HG03520 (cell line): Measurements from ENCODE around the gene DHX9.

Experiments used
- ATAC-seq: cut with Tn5 transposase; IDR thresholded peaks from one replicate; pipeline ENCODE4 v1.9.1; 2021; ENCODE audit warnings: mild to moderate bottlenecking, moderate library complexity; ENCODE audit not compliant: unreplicated experiment

The DHX9 gene

DNA sequence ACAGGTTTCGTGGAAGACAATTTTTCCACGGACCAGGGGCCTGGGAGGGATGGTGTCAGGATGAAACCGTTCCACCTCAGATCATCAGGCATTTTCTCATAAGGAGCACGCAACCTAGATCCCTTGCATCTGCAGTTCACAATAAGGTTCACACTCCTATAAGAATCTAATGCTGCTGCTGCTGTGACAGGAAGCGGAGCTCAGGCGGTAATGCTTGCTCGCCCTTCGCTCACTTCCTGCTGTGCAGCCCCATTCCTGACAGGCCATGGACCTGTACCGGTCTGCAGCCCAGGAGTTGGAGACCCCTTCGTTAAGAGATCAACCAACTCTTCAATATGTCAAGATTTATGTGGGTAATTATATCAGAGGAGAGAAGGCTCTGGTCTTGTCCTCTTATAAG lies 3.3 kb upstream of the DHX9 start:
- no peak for ATAC-seq

DNA sequence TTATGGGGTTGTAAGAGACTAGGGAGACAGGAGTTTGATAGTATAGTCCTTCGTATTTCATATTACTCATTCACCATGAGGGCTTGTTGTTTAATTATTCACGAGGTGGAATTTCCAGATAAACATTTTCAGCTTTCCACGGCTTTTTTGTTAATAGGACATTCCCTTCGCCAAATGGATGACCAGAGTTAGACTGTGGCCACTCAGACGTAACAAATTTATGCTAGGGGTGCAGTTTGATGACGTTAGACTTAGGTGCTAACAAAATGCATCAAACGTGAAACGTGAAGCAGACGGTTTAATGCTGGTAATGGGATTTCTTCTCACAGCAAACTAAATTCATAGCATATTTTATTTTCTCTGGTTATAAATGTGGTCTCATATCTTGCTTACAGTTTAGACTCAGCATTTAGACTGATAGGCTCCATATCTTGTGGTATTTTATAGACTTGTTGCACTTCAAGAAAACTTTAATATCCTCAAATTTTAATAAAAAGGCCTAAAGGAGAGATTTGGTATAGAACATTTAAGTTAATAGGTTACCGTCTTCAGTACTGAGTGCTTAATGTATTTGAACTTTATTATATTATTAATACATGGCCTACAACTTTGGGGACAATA lies 2.3 kb downstream of the DHX9 start:
- ATAC-seq: no peak

DNA sequence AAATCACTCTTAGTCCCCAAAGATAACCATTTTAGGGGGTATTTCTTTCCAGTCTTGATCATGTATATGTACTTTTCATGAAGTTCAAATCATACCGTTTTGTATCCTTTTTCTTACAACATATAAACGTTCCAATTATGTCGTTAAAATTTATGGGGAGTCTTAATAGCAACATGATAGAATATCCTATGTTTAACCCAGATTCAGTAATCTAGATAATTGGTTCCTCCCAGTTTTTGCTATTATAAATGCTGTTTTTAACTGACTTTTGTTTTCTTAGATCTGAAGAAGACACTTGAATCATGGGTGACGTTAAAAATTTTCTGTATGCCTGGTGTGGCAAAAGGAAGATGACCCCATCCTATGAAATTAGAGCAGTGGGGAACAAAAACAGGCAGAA lies 3.1 kb downstream of the DHX9 start:
- ATAC-seq: no peak

DNA sequence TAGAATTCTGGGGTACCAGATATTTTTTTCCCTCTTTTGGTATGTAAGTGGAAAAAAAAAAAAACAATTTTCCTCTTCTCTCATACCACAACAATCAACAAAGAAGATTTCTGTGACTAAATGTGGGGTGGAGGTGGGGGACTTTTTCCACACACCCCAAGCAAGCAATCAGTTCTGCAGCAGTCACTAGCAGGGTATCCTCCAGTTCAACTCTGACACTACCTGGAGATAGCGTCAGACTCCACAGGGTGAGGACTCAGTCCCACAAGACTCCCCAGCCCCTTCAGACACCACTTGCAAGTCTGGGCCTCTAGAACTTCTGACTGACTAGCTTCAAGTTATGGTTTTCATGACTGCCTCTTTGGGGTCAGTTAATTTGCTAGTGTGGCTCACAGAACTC lies 6.2 kb downstream of the DHX9 start:
- no peak for ATAC-seq

DNA sequence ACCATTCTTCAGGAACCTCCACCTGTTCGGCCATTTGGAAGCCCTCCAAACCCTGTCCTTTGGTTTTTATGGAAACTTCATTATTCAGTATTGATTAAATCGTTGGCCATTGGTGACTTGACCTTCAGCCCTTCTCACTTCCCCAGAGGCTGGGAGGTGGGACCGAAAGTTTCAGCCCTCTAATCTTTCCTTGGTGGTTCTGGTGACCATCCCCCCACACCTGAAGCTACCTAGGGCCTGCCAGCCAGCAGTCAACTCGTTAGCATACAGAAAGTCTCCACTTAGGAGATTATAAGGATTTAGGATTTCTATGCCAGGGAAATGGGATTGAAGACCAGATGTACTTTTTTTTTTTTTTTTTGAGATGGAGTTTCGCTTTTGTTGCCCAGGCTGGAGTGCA lies 6.7 kb downstream of the DHX9 start:
- ATAC-seq: no peak

DNA sequence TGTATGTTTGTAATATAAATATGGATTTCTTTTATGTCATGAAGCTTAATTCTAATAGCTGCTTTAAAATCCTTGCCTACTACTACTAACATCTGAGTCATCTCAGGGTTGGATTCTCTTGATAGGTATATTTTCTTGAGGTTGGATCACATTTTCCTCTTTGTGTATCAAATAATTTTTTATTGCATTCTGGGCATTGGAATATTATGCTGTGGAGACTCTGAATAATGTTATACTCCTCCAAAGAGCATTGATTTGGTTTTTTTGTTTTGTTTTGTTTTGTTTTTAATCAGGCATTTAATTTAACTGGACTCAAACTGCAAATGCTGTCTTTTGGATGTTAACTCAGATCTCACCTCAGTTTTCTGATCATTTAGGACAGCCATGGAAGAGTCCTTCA lies 8.0 kb downstream of the DHX9 start:
- no peak for ATAC-seq

DNA sequence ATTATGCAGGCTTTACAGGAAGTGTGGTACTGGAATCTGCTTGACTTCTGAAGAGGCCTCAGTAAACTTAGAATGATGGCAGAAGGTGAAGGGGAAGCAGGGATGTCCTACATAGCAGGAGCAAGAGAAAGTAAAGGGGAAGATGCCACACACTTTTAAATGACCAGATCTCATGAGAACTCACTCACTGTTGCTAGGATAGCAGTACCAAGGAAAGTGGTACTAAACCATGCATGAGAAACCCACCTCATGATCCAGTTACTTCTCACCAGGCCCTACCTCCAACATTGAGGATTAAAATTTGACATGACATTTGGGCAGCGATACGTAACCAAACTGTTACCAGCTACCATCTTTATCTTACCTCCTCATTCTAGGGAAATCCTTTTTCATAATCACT lies 9.6 kb downstream of the DHX9 start:
- no peak for ATAC-seq

DNA sequence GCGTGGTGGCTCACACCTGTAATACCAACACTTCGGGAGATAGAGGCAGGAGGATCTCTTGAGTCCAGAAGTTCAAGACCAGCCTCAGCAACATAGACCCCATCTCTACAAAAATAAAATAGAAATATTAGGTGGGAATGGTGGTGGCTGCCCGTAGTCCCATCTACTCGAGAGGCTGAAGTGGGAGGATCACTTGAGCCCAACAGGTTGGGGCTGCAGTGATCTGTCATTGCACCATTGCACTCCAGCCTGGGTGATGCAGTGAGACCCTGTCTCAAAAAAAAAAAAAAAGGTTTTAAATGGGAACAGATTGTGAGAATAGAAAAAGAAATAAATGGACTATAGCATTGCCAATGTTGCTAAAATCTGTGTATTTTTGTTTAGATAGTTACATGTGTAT lies 11.2 kb downstream of the DHX9 start:
- ATAC-seq: no peak

DNA sequence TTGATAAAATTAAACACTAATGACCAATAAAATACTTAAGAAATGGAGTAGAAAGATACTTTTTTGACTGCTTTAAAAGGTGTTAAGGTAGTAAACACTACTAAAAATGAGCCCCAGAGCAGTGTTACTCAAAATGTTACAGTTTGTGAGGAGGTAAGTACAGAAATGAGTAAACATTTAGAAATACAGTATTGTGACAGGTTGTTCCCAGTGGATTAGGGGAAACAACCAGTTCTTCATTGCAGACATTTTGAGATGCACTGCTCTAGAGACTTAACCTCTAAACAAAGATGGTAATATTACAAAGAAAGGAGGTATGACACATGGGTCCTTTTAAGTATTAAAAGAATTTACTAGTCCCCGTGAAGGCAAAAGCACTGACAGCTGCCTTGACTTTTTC lies 12.7 kb downstream of the DHX9 start:
- no peak for ATAC-seq

DNA sequence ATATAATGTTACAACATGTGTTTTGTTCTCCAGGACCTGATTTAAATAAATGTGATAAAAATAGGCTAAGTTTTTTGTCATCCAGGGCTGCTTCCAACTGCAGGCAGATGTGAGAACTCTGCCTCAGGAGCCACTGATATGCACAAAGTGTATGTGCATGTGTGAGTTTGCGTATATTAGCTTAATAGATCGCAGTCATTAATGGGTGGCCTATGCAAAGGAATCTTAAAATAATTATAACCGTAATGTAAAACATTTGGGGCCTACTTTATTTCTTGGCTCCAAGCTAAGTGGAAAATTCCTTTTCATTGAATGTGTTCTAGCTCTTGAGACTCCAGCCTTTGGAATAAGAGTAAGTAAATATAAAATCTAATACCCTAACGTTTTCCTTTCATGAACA lies 16.8 kb downstream of the DHX9 start:
- ATAC-seq: no peak

DNA sequence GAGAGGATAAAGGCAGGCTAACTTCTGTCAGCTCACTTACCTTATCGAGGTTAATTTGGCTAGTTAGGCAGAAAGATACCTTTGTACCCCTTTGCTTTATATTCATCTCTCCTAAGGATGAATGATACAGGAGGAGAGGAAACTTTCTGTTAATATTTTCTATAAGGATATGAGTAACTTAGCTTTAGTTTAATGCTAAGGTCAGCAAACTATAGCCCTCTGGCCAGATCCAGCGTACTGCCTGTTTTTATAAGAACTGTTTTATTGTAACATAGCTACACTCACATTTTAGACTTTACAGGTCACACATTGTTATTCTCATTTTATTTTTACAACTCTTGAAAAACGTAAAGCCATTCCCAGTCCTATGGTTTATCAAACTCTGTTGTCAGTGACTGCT lies 18.1 kb downstream of the DHX9 start:
- ATAC-seq: no peak

DNA sequence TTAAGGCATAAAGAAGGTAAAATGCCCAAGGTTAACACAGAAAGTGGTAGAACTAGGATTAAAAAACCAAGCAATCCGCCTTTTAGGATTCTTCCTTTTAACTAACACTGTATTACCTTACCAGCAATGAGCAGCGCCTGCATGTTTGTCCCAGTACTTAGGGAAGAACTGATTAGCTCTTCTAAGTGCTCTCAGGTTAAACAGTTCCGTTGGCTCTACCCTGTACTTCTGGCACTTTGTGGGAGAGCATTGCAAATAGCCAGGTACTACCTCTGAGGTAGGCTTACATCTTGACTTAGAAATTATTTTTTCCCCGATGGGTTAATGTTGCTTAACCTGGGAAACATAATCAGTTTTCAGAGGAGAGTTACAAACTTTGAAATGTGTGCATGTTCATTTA lies 21.5 kb downstream of the DHX9 start:
- ATAC-seq: no peak

DNA sequence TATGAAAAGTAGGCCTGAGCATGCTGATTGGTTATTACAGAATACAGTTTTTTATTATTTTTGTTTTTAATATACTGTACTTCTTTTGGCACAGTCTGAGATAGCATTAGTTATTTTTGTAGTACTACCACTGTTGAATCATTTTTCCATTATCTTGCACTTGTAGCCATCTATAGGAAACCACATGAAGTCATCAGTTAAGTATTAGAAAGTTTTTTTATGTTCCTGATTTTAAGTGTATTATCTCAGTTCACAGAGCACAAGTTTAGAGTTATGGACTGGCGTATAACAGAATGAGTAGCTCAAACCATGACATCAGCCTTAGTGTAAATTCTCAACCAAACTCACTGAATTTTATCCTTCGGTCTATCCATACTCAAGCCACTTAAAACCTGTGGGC lies 22.8 kb downstream of the DHX9 start:
- no peak for ATAC-seq

DNA sequence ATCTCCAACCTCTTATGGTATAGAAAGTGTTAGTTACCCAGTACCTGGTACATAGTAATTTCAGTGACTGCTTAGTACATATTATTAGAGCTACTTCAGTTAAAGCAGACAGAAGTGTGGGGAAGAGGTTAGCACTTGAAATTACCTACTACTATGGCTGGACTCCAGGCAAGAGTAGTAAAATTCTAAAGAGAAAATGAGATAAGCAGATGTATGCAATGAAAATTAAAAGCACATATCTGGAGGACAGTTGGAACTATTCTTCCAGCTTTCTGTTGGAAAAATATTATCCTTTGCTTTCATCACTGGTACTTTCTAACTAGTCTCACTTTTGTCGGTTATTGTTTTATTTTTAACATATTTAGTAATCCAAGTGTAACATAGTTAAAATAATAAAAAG lies 23.7 kb downstream of the DHX9 start:
- no peak for ATAC-seq

DNA sequence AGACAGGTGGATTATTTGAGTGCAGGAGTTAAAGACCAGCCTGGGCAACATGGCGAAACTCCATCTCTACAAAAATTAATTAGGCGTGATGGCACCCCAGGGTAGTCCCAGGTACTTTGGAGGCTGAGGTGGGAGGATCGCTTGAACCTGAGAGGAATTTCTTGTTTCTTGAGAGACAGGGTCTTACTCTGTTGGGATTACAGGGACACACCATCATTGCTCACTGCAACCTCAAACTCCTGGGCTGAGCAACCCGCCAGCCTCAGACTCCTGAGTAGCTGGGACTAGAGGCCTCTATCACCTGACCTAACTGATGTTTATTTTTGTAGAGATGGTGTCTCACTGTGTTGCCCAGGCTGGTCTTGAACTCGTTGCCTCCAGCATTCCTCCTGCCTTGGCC lies 24.8 kb downstream of the DHX9 start:
- ATAC-seq: no peak

DNA sequence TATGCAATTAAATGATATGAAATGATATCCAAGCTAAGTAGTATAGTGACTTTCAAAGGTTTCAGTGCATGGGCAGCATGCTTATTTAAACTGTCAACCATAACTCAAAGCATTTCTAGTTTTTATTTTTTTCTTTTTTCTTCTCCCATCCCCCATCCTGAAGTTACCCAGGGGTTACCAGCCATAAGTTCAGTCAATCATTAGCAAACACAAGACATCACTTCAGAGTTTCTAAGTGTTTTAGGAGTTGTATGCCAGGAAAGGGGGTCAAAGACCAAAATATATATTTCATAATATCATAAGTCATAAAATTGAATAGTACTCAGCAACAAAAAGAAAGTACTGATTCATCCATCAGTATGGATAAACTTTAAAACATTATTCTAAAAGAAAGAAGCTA lies 28.7 kb downstream of the DHX9 start:
- ATAC-seq: no peak

DNA sequence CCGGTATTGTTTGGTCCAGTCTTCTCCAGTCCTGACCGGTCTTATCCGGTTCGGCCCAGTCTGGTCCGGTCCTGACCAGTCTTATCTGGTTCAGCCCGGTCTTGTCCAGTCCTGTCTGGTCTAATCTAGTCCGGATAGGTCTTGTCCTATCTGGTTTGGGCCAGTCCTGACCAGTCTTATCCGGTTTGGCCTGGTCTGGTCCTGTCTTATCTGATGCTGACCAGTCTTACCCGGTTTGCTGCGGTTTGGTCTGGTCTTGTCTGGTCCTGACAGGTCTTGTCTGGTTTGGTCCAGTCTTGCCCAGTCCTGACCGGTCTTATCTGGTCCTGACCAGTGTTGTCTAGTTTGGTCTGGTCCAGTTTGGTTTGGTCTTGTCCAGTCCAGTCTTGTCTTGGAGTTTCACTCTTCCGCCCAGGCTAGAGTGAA lies 30.1 kb downstream of the DHX9 start:
- ATAC-seq: no peak

DNA sequence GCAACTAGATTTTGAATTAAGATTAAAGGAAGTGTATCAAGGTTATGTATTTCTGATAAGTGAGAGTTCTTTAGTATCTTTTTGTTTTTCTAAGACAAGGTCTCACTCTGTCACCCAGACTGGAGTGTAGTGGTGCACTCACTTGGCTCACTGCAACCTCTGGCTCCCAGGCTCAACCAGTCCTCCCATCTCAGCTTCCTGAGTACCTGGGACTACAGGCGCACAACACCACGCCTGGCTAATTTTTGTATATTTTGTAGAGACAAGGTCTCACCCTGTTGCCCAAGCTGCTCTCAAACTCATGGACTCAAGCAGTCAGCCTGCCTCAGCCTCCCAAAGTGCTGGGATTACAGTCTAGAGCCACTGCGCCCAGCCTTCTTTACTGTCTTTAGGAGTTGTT lies 33.7 kb downstream of the DHX9 start:
- ATAC-seq: no peak

DNA sequence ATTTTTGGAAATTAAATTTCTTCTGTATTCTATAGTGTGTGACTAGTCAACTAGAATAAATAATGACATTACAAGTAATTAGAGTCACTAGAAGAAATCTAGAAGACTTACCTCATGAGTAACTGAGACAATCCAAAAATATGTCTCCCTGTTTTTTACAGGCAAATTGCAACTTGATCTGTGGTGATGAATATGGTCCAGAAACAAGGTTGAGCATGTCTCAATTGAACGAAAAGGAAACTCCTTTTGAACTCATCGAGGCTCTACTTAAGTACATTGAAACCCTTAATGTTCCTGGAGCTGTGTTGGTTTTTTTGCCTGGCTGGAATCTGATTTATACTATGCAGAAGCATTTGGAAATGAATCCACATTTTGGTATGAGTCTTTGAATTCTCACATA lies 36.7 kb downstream of the DHX9 start:
- no peak for ATAC-seq

DNA sequence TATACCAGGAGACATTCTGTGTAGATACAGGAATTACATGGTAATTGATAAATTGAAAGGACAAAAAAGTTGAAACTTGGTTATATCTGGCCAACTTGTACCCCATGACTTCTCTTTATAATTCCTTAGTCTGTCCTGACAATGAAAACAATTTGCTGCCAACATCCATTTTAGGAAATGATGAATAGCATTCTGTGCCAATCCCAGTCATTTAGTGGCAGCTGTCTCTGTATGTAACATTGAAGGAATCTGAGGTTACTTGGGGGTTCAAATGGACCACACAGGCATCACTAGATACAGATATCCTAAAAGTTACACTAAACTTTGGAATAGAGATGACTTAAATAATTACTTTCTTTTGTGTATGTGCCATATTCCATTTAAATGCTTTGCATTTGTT lies 38.2 kb downstream of the DHX9 start:
- no peak for ATAC-seq

DNA sequence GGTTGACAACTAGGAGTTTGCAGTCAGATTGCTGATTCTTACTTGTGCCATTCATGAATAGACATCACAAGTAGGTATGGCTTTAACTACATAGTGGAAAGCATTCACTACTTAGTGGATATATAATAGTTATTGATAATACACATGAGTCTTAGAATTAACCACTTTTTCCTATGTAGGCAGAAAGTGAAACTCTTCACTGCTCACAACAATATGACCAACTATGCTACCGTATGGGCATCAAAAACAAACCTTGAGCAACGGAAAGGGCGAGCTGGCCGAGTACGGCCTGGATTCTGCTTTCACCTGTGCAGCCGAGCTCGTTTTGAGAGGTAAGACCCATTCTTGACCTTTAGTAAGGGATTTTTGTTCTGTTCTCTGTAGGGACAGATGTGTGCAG lies 38.7 kb downstream of the DHX9 start:
- ATAC-seq: no peak

DNA sequence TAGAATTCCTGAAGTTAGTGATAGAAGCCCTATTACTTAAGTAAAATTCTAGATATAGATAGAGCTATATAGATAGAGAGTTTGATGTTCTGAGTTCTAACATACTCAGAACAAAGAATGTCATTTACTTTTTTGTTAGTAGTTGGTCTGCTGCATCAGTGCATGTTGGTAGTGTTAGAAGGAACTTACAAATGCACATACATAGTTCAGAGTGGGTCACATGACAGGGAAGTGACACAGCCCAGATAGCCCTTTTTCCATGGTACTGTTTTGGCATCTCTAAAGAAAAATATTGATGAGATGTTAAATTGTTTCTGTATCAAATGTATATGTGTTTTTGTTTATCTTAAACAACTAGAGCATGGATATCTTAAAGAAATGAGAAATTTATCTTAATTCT lies 45.7 kb downstream of the DHX9 start:
- no peak for ATAC-seq

DNA sequence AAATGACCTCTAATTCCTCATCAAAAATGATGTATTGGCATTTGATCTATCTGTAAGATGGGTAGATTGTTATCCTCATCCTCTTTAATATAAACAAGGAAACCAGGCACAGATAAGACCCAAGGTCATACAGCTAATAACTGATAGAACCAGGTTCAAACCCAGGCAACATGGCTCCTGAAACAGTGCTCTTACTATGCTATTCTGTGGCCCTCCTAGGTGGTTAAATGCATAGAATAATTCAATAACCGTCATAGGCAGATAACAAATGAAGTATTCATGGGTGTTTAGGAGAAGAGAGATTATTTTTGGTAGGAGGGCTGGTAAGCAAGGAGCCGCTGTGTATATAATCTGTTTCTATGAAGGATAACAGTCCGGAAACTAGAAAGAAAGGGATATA lies 46.4 kb downstream of the DHX9 start:
- no peak for ATAC-seq

DNA sequence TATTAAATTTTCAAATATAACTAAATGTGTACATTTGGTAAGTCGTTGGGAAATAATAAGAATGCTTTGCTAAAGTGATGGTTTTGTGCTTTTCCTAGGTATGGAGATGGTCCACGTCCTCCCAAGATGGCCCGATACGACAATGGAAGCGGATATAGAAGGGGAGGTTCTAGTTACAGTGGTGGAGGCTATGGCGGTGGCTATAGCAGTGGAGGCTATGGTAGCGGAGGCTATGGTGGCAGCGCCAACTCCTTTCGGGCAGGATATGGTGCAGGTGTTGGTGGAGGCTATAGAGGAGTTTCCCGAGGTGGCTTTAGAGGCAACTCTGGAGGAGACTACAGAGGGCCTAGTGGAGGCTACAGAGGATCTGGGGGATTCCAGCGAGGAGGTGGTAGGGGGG lies 47.8 kb downstream of the DHX9 start:
- no peak for ATAC-seq
